ENCODE results near the gene PCNT. TPM values are rescaled to one million over a fixed set of nuclear protein-coding genes. Genes with fewer than 3 reads are reported as not detected.
"Not testable (repeated sequence)": the region's sequence is repeated elsewhere in the genome, so short reads cannot be mapped to it uniquely, and the experiment has no call there.

PCNT gene
- total and polyA plus RNA-seq, 2 of the 4 experiments (the other 2 are of a cell fraction): 10.0 to 19.4 TPM

GRCh38 chr21:46461909-46462308 is 138.0 kb downstream of the PCNT start:
- in situ Hi-C loops (cut with MboI; ENCODE audit: low sequenced_read_pairs): no loop called here
- dilution Hi-C loops (cut with HindIII; ENCODE audit: low sequenced_read_pairs, unreplicated experiment): no loop called here
- H3K4ac ChIP-seq (ENCODE audit: low read depth, low read length): no peak overlapping the region
- H2AK5ac ChIP-seq (ENCODE audit: low read depth, low read length): no peak overlapping the region
- POLR2A ChIA-PET (ENCODE audit: unreplicated experiment): no interaction called here
- H3K9me3 ChIP-seq (ENCODE audit: control insufficient read depth, insufficient read depth, low read length): no peaks in the 10 kb centered on the region
- H3K56ac ChIP-seq (ENCODE audit: extremely low read depth, insufficient read depth, low read length): no peak overlapping the region
- WGBS, 2 experiments (ENCODE audit: extremely low coverage in 2 of 2, insufficient read length in 1 of 2): 80% methylated on average over 2 of the region's 5 CpGs; no CpG with 5 or more reads in 1 of the 2 experiments
- H3K14ac ChIP-seq (replicated peaks; ENCODE audit: low read depth, low read length): no peak overlapping the region
- no peak overlapping the region for H2AK9ac ChIP-seq (replicated peaks; ENCODE audit: low read depth, low read length, poor library complexity)
- H3K4me3 ChIP-seq (ENCODE audit: insufficient read depth, low read depth, low read length): no peak overlapping the region
- no peak overlapping the region for H4K5ac ChIP-seq (ENCODE audit: low read depth, low read length)
- H3K36me3 ChIP-seq (ENCODE audit: control insufficient read depth, insufficient read depth, low read length): peaks cover 3% of the 10 kb centered on the region
- H3K79me1 ChIP-seq (ENCODE audit: low read depth in 1 of 2, low read length in 2 of 2): peaks cover 20 to 66% of the 10 kb centered on the region in 2 experiments
- no peak overlapping the region for H2AFZ ChIP-seq (replicated peaks; ENCODE audit: low read length, poor library complexity)
- peaks cover 18% of the 10 kb centered on the region for H3K9me1 ChIP-seq (ENCODE audit: insufficient read depth, low read length)
- H4K8ac ChIP-seq (ENCODE audit: low read depth in 2 of 2, low read length in 2 of 2): no peak overlapping the region
- H2BK5ac ChIP-seq (ENCODE audit: low read depth, low read length, poor library complexity, severe bottlenecking): no peak overlapping the region
- H2BK120ac ChIP-seq (ENCODE audit: low read depth, low read length): no peak overlapping the region
- intact Hi-C loops (cut with micrococcal nuclease): no loop called here
- no peak overlapping the region for H3K18ac ChIP-seq (ENCODE audit: low read depth, low read length)
- CTCF ChIA-PET: interaction anchor here (0.6 kb wide), 1 partner anchor 9 kb away, joined by 6 read pairs; no protein-coding TSS in a partner anchor
- BruUV-seq (replicated peaks): no TSS peak
- H3K27ac ChIP-seq (ENCODE audit: insufficient read depth, low read length): no peak overlapping the region
- DNase-seq (no peak), ATAC-seq (ENCODE audit: low read depth) (no peak)
- TF ChIP-seq RFX5 (IDR thresholded peaks at IDR 0.05; ENCODE audit: low read depth, low read length) (no peak), RAD21 (IDR thresholded peaks at IDR 0.05; ENCODE audit: low read length) (no peak), MAFK (IDR thresholded peaks at IDR 0.05; ENCODE audit: low read depth, low read length) (no peak), RCOR1 (IDR thresholded peaks at IDR 0.05; ENCODE audit: insufficient replicate concordance, low read length) (no peak), MXI1 (IDR thresholded peaks at IDR 0.05; ENCODE audit: borderline replicate concordance, low read depth, low read length) (no peak), SMC3 (IDR thresholded peaks at IDR 0.05; ENCODE audit: low read depth, low read length) (no peak), CEBPB (IDR thresholded peaks at IDR 0.05; ENCODE audit: low read depth, low read length) (no peak)
- H2BK15ac ChIP-seq (ENCODE audit: low read depth, low read length): no peak overlapping the region
- H3K27me3 ChIP-seq (ENCODE audit: control insufficient read depth, insufficient read depth, low read length): no peaks in the 10 kb centered on the region
- no peak overlapping the region for H3K9ac ChIP-seq (ENCODE audit: low read depth, low read length)
- H2BK20ac ChIP-seq (ENCODE audit: low read depth, low read length): no peak overlapping the region
- H3K4me1 ChIP-seq (ENCODE audit: control insufficient read depth, insufficient read depth, low read length): peaks cover 4% of the 10 kb centered on the region
- peaks cover 5% of the 10 kb centered on the region for H4K20me1 ChIP-seq (ENCODE audit: insufficient read depth, low read length)
- H4K91ac ChIP-seq (ENCODE audit: insufficient read depth, low read depth, low read length): no peak overlapping the region
- H3K23ac ChIP-seq (ENCODE audit: low read depth, low read length): no peak overlapping the region
- H3K4me2 ChIP-seq (ENCODE audit: low read depth, low read length): no peak overlapping the region

- H4K8ac ChIP-seq (ENCODE audit: low read depth in 2 of 2, low read length in 2 of 2); CTCF ChIA-PET; H2BK20ac ChIP-seq (ENCODE audit: low read depth, low read length); H3K56ac ChIP-seq (ENCODE audit: extremely low read depth, insufficient read depth, low read length); H3K23ac ChIP-seq (ENCODE audit: low read depth, low read length); H2BK5ac ChIP-seq (ENCODE audit: low read depth, low read length, poor library complexity, severe bottlenecking); H3K4me3 ChIP-seq (ENCODE audit: insufficient read depth, low read depth, low read length); H3K18ac ChIP-seq (ENCODE audit: low read depth, low read length); intact Hi-C loops (cut with micrococcal nuclease); H3K27ac ChIP-seq (ENCODE audit: insufficient read depth, low read length); H2BK15ac ChIP-seq (ENCODE audit: low read depth, low read length); H2AFZ ChIP-seq (replicated peaks; ENCODE audit: low read length, poor library complexity); H3K4me2 ChIP-seq (ENCODE audit: low read depth, low read length); H3K14ac ChIP-seq (replicated peaks; ENCODE audit: low read depth, low read length); ATAC-seq (ENCODE audit: low read depth); POLR2A ChIA-PET (ENCODE audit: unreplicated experiment); H3K9me3 ChIP-seq (ENCODE audit: control insufficient read depth, insufficient read depth, low read length); H4K20me1 ChIP-seq (ENCODE audit: insufficient read depth, low read length); dilution Hi-C loops (cut with HindIII; ENCODE audit: low sequenced_read_pairs, unreplicated experiment); H3K27me3 ChIP-seq (ENCODE audit: control insufficient read depth, insufficient read depth, low read length); DNase-seq; H2AK9ac ChIP-seq (replicated peaks; ENCODE audit: low read depth, low read length, poor library complexity); H3K4ac ChIP-seq (ENCODE audit: low read depth, low read length); H3K4me1 ChIP-seq (ENCODE audit: control insufficient read depth, insufficient read depth, low read length); in situ Hi-C loops (cut with MboI; ENCODE audit: low sequenced_read_pairs); BruUV-seq (replicated peaks); H3K36me3 ChIP-seq (ENCODE audit: control insufficient read depth, insufficient read depth, low read length); H2BK120ac ChIP-seq (ENCODE audit: low read depth, low read length); H4K5ac ChIP-seq (ENCODE audit: low read depth, low read length); H4K91ac ChIP-seq (ENCODE audit: insufficient read depth, low read depth, low read length); H3K9ac ChIP-seq (ENCODE audit: low read depth, low read length); H2AK5ac ChIP-seq (ENCODE audit: low read depth, low read length): not testable (repeated sequence)
- WGBS, 2 experiments (ENCODE audit: extremely low coverage in 2 of 2, insufficient read length in 1 of 2): no CpG with 5 or more reads among the region's 6 CpGs
- peaks cover 16% of the 10 kb centered on the region; the same call in 1 of the 2 replicates for H3K9me1 ChIP-seq (ENCODE audit: insufficient read depth, low read length)
- peaks cover 14 to 62% of the 10 kb centered on the region in 2 experiments for H3K79me1 ChIP-seq (ENCODE audit: low read depth in 1 of 2, low read length in 2 of 2)
Observed at GRCh38 chr21:46465153-46465552, 141.2 kb downstream of the PCNT start.
